Ramos (cell line): ENCODE data around the gene C22orf15.

ENCODE experiments used
- in situ Hi-C: fragments of 300-500 bp; cut with MboI; formaldehyde crosslinking; loops from one replicate; pipeline ENCODE4 v1.14.3; 2022; ENCODE audit warnings: low sequenced_read_pairs; ENCODE audit not compliant: unreplicated experiment

C22orf15 gene

DNA sequence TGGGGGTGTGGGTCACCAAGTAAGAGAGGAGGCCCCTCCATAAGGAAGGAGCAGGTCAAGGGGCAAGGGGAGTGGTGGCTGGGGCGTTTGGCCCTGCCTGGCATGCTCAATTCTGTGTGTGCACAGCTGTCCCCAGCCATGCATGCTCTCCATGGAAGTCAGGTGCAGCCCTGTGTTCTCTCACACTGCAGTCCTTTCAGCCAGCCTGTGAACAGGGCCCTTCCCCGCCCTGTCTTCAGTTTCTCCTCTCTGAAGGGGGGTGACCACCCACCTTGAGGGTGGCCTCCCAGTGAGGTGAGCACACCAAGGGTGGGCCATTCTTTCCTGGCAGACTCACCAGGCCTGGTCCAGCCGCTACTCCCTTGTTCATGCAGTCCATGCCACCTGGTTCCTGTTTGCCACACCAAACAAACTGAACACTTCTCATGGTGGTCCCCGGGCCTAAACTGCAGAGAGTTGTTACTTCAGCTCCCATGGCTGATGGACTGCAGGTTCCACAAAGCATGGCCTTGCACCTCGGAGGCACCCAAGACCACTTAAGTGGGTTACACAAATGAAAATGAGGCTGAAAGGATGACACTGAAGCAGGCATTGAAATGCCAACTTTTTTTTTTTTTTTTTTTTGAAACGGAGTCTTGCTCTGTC lies 6.7 kb downstream of the C22orf15 start:
- in situ Hi-C loops = loop anchor here (10.0 kb wide), 2 partner anchors 145 to 225 kb away; no protein-coding TSS in a partner anchor

DNA sequence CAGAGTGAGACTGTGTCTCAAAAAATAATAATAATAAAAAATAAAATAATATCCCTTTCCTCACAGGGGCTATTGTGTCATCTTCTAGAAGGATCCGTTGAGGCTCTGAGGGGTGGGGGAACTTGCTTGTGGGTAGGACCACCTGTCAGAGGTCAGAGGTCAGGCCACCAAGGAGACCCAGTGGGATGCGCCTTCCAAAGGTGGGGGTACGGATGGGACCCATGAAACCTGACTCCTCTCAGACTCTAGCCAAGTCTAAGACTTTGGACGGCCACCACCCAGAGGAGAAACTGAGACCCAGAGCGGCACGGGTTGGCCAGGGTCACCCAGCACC lies 9.5 kb downstream of the C22orf15 start:
- in situ Hi-C loops = loop anchor here (5.0 kb wide), 1 partner anchor 75 kb away; no protein-coding TSS in a partner anchor

DNA sequence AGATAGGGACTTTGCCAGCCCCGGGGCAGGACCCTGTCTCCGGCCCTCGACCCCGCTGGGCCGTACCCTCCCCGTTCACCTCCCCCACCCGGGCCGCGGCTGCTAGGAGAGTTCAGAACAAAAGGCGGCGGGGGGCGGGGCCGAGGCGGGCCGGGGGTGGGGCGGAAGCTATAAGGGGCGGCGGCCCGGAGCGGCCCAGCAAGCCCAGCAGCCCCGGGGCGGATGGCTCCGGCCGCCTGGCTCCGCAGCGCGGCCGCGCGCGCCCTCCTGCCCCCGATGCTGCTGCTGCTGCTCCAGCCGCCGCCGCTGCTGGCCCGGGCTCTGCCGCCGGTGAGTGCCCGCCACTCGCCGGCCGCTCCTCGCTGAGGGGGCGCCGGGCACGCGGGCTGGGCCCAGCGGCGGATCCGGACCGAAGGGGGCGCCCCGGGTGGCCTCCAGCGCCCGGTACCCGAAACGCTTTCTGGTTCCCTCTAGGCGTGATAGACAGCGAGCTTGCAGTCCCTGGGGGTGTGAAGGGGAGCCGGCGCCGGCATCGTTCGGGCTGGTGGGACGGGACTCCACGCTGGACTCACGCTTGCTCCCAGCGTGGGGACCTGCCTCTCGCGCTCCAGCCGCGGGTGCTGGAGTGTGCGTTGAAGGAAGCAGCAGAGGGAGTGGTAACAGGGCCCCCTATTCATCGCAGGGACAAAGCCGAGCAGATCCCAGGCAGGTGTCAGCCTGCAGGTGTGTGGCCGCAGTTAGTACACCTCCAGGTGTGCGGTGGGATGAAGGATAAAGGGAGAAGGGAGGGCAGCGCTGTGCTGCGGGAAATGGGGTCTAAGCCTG lies 10.1 kb downstream of the C22orf15 start, which contains the start of gene MMP11:
TSS of gene MMP11 (plus strand) at position 201 of the 825 bp plus-strand sequence. CDS start at position 223, 22 bp downstream.
- in situ Hi-C loops = loop anchor here (5.0 kb wide), 1 partner anchor 74 kb away; no protein-coding TSS in a partner anchor

DNA sequence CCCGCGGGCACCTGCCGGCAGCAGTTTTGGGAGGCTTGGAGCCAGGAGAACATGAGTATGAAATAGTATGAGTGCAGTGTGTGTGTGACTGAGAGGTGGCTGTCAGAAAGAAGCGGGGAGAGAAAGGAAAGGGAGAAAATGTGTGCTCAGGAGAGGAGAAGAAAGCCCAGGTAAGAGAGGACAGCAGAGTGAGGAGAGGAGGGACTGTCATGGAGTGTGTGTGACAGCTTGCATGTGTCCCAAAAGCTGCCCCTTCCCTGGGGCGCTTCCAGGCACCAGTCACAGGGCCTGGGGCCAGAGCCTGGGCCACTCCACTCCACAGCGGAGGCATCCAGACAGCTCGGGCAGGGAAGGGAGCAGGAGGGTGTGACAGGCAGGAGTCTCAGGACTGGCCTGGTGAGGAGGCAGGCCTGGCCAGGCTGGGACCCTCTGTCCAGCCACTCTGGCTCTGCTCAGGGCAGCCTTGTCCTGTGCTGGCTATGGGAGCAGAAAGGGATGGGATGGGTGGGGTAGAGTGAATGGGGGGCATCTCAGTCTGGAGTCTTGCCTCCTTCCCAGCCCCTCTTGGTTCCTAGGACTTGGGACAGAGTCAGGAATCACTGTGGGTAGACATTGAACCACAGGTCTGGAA lies 10.8 kb downstream of the C22orf15 start:
- in situ Hi-C loops = loop anchor here (5.0 kb wide), 1 partner anchor 74 kb away; no protein-coding TSS in a partner anchor

DNA sequence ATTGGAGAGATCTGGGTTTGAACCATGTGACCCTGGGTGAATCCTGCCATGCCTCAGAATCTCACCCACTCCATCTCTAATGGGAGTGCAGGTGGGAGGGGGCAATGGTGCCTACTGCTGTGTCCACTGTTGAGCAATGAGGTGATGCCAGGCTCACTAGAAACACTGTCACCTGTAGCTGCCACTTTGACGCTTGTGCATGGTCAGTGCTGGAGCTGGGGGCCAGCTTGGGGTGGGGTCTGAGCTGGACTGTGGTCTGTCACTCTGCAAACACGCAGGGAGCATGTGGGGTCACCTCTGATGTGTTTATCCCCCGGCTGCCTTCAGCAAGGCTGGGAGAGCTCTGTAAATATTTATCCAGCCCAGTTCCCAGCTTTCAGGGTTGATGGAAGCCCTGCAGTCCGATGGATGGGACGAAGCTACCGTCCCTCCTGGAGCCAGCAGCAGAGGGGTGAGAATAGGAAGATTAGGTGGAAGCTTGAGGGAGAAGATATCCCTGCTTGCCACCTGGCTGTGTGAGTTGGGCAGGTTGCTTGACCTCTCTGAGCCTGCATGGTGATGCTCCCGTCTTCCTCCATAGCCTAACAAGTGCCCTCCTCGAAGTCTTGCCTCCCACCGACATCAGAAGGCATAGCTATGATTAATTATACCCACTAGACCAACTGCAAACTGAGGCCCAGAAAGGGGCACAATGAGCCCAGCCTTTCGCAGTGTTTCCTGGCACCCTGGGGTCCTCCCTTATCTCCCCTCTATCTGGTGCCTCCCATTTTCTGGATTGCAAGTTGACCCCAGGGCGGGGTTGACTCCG lies 11.5 kb downstream of the C22orf15 start:
- in situ Hi-C loops = loop anchor here (5.0 kb wide), 1 partner anchor 73 kb away; no protein-coding TSS in a partner anchor

DNA sequence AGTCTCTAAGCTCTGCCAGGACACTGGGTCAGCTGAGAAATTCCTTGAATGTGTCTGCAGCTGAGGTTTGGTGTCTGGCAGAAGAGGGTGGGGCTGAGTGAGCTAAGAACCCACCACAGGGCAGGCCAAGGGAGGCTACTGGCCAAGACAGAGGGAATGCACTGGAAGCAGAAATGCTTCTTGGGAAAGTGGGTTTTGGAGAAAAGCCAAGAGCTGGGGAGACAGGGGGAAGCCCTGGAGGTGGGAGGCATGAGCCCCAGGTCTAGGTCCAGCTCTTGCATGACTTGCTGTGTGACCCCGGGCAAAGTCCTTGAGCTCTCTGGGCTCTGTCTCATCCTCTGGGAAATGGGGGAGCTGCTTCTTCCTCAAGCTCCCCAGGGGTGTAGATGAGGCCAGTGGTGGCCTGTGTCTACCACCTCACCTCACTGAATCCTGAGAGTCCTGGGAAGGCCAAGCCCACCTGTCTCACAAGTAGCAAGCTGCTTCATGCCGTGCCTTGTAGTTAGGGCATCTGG lies 12.2 kb downstream of the C22orf15 start:
- in situ Hi-C loops = loop anchor here (5.0 kb wide), 1 partner anchor 72 kb away; no protein-coding TSS in a partner anchor

DNA sequence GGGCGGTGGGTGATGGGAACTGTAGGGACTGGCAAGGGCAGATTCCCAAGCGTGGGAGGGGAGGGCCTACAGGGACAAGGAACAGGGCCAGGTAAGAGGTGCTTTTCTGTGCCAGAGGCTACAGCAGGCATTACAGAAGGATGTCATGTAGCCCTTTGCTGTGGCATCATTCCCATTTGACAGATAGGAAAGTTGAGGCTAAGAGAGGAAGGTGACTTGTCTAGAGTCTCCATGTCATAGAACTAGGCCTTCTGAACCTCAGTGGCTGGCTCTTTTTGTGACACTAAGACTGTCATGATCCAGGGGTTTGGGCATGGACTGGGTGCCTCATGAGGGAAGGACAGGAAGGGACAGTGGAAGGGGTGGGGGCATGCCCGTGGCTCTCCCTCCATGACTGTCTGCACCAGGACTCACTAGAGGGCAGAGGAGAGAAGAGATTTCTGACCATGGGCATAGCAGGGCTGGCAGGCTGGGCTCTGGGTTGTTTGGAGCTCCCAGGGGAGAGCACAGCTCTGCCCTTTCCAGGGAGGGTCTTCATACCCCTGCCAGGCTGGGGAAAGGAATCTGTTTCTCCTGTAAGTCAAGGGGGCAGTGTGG lies 13.1 kb downstream of the C22orf15 start:
- in situ Hi-C loops = no loop called here

DNA sequence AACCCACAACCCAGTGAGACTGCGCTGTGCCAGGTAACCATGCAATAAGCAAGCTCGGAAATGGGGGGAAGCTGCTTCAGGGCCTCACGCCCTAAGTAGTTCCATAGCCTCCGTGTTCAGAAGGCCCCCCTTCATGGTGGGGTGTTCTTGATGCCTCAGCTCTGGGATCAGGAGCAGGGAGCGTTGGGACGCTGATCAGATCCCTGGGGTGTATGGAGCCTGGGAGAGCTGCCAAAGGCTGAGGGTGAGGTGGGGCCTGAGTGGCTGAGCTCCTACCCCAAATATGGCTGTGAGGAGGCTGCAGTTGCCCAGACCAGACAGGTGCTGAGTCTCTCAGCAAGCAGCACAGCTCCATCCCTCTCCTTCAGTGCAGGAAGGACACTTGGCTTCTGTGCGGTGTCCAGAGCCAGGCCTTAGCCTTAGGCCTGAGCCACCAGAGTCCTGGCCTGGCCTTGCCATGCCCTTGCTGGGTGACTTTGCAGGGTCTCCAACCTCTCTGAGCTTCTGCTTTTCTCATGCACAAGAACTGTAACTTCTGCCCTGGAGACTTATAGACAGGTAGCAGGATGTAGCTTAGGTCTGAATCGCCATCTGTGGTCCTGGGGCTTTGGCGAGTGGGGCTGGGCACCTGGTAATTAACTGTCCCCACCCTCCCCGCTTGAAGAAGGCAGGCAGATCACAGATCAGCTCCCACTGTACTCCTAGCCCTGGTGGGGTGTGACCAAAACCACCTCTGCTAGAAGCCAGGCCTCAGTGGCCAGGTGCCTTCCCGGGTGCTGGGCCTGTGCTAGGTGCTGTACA lies 15.2 kb downstream of the C22orf15 start:
- in situ Hi-C loops = no loop called here

DNA sequence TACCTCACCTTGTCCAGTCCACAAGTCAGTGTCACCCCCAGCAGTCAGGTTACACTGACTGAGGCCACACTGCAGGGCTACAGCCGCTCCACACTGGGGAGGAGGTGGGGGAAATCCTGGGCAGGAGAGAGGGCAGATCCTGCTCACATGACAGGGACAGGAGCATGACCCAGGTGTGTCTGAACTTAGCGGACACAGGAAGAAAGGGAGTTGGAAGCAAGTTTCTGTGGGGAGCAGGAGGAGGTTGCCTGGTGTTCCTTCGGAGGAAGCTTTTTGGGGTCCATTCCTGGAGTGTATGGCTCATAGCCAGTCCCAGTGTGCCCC lies 15.7 kb downstream of the C22orf15 start:
- in situ Hi-C loops = no loop called here

DNA sequence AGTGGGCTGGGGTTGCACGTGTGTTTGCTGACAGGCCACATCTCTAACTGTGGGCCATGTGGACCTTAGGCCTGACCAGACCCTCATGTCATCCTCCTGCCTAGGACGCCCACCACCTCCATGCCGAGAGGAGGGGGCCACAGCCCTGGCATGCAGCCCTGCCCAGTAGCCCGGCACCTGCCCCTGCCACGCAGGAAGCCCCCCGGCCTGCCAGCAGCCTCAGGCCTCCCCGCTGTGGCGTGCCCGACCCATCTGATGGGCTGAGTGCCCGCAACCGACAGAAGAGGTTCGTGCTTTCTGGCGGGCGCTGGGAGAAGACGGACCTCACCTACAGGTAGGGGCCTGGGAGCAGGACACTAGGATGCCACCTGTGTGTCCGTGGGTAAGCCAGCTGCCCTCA lies 16.3 kb downstream of the C22orf15 start:
- in situ Hi-C loops = no loop called here

DNA sequence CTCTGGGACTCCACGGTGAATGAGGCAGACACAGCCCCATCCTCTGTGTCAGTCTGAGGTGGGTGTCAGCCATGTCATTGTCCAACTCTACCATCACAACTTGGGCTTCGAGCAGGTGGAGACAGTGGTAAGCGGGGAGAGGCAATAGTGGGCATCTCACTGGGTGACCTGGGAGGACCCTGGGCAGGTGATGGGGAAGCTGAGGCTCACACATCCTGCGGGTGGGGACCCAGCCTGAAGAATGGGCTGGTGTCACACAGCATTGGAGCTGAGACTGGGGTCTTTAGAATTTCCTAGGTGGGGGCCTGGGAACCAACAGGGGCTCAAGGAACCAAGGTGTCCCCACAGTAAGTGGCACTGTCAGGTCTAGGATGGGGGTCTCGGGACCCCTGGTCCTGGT lies 16.9 kb downstream of the C22orf15 start:
- in situ Hi-C loops = no loop called here

DNA sequence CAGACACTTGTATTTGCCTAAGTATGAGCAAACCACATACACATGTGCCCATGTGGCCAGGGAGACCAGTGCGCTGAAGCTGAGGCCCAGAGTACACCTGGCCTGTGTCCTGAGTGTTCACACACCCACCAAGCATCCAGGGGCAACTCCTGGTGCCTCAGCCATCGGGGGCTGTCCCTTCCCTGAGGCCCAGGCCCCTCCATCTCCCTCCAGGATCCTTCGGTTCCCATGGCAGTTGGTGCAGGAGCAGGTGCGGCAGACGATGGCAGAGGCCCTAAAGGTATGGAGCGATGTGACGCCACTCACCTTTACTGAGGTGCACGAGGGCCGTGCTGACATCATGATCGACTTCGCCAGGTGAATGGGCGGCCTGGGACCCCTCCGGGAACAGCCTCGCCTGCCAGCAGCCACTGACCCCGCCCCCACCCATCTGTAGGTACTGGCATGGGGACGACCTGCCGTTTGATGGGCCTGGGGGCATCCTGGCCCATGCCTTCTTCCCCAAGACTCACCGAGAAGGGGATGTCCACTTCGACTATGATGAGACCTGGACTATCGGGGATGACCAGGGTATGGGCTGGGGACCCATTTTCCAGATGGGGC lies 17.5 kb downstream of the C22orf15 start:
- in situ Hi-C loops = no loop called here

DNA sequence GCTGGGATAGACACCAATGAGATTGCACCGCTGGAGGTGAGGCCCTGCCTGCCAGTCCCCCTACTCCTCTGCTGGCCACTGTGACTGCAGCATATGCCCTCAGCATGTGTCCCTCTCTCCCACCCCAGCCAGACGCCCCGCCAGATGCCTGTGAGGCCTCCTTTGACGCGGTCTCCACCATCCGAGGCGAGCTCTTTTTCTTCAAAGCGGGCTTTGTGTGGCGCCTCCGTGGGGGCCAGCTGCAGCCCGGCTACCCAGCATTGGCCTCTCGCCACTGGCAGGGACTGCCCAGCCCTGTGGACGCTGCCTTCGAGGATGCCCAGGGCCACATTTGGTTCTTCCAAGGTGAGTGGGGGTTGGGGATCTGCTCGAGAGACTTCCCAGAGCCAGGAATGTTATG lies 18.3 kb downstream of the C22orf15 start:
- in situ Hi-C loops = no loop called here

DNA sequence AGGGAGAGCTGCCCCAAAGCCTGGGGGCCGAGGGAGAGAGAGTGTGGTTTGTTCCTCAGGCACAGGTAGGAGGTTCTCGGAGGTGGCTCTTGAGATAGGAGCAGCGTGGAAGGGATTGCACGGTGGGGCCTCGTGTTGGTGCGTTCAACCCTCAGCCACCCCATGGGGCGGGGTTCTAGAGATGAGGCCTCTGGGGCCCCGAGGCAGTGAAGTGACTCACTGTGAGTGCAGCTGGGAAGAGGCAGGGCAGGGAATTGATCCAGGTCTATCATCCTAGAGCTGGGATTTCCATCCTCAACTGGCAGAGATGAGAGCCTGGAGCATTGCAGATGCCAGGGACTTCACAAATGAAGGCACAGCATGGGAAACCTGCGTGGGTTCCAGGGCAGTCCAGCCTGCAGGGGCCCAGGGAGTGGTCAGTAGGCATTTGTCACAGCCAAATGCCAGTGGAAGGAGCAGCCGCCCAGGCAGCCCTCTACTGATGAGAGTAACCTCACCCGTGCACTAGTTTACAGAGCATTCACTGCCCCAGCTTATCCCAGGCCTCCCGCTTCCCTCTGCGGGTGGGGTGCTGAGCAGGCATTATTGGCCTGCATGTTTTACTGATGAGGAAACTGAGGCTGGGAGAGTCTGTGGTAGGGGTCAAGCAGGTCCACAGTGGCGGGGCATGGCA lies 18.9 kb downstream of the C22orf15 start:
- in situ Hi-C loops = no loop called here

DNA sequence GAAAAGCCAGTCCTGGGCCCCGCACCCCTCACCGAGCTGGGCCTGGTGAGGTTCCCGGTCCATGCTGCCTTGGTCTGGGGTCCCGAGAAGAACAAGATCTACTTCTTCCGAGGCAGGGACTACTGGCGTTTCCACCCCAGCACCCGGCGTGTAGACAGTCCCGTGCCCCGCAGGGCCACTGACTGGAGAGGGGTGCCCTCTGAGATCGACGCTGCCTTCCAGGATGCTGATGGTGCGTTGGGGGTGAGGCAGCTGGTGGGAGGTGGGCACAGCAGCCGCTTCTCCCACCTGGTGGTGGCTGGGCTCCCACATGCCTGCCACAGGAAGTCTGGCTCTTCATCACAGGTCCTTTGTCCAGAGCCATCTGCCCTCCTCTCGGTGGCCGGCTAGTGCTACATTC lies 19.5 kb downstream of the C22orf15 start:
- in situ Hi-C loops = no loop called here

DNA sequence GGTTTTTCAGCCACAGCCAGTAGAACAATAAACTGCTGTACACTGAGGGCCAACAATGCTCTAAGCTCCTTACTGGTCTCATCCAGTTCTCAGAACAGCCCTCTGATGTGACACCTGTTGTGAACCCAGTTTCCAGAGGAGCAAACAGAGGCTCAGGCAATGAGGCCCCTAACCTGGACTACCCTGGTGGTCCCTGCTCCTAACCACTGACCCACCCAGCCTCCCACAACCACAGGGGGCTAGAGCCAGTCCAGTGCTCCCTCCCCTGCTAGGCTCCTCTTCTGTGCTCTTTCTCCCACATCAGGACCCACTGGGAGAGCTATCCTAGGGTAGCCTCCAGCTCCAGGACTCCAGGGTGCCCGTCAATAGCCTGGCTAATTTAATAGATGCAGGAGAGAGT lies 19.9 kb downstream of the C22orf15 start:
- in situ Hi-C loops = no loop called here

DNA sequence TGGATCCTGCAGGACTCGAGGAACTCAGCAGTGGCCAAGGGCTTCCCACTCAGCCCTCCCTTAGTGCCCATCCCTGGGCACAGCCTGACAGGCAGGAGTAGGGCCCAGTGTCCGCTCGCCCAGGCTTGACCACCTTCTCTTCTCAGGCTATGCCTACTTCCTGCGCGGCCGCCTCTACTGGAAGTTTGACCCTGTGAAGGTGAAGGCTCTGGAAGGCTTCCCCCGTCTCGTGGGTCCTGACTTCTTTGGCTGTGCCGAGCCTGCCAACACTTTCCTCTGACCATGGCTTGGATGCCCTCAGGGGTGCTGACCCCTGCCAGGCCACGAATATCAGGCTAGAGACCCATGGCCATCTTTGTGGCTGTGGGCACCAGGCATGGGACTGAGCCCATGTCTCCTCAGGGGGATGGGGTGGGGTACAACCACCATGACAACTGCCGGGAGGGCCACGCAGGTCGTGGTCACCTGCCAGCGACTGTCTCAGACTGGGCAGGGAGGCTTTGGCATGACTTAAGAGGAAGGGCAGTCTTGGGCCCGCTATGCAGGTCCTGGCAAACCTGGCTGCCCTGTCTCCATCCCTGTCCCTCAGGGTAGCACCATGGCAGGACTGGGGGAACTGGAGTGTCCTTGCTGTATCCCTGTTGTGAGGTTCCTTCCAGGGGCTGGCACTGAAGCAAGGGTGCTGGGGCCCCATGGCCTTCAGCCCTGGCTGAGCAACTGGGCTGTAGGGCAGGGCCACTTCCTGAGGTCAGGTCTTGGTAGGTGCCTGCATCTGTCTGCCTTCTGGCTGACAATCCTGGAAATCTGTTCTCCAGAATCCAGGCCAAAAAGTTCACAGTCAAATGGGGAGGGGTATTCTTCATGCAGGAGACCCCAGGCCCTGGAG lies 20.7 kb downstream of the C22orf15 start:
- in situ Hi-C loops = no loop called here
